SK-N-SH (cell line): ENCODE data around the gene FMN1. TPM values are rescaled to one million over a fixed set of nuclear protein-coding genes. Genes with fewer than 3 reads are reported as not detected.
A peak's percentile ranks its signal among the peaks of the same experiment; 100 is the strongest.

Source experiments
- CTCF ChIA-PET: fragments of 300-600, 350-600 bp; formaldehyde crosslinking; extraction: SDS; loops from one replicate; lab custom pipeline; 2021; lab: Yijun Ruan, JAX
- POLR2A ChIA-PET: fragments of 350-600 bp; sonication (Branson Sonifier 250); formaldehyde crosslinking; extraction: SDS; loops from one replicate; lab custom pipeline; 2020; ENCODE audit warnings: antibody characterized with exemption, inconsistent platforms; lab: Yijun Ruan, JAX
- DNase-seq: peaks from one replicate; pipeline ENCODE4 v3.0.0; 2012
- H2AFZ ChIP-seq: fragments of 200-600 bp; sonication (generic); 2 replicates; pipeline ENCODE4 v1.8.1; 2016; ENCODE audit warnings: antibody characterized with exemption, mild to moderate bottlenecking, low read depth
- H3F3A ChIP-seq: fragments of 200-600 bp; sonication (generic); replicated peaks from 2 replicates; pipeline ENCODE3; 2016; ENCODE audit warnings: antibody characterized with exemption, mild to moderate bottlenecking; ENCODE audit not compliant: insufficient read depth
- H3K27ac ChIP-seq, 2 experiments: fragments of 200-500 bp in 1 of 2; fragments of 200-600 bp in 1 of 2; sonication (Bioruptor generic) in 1 of 2; sonication (generic), shearing (Covaris generic) in 1 of 2; 2 replicates each; pipeline versions ENCODE4 v1.5.1 to v1.6.1; 2014 to 2016; ENCODE audit warnings: low read depth in 2 of 2, inconsistent platforms in 1 of 2, low read length in 1 of 2, mild to moderate bottlenecking in 1 of 2, mixed read lengths in 1 of 2
- H3K27me3 ChIP-seq: fragments of 200-600 bp; sonication (generic), shearing (Covaris generic); 2 replicates; pipeline ENCODE4 v1.6.1; 2016; ENCODE audit warnings: mixed run types; ENCODE audit not compliant: insufficient read depth
- H3K36me3 ChIP-seq, 2 experiments: fragments of 200-500 bp in 1 of 2; fragments of 200-600 bp in 1 of 2; sonication (Bioruptor generic) in 1 of 2; sonication (generic) in 1 of 2; replicated peaks in 1 of 2; 2 replicates each; pipeline versions ENCODE3 to v1.5.1; 2014 to 2016; ENCODE audit warnings: low read length in 1 of 2, mild to moderate bottlenecking in 1 of 2; ENCODE audit not compliant: insufficient read depth in 2 of 2, control insufficient read depth in 1 of 2
- H3K4me1 ChIP-seq, 2 experiments: fragments of 200-500 bp in 1 of 2; fragments of 200-600 bp in 1 of 2; sonication (Bioruptor generic) in 1 of 2; sonication (generic), shearing (Covaris generic) in 1 of 2; 2 replicates each; pipeline versions ENCODE4 v1.5.1 to v1.6.1; 2014 to 2016; ENCODE audit warnings: low read depth in 1 of 2, low read length in 1 of 2, mixed run types in 1 of 2; ENCODE audit not compliant: insufficient read depth in 2 of 2, control insufficient read depth in 1 of 2
- H3K4me2 ChIP-seq: fragments of 200-600 bp; sonication (generic), shearing (Covaris generic); 2 replicates; pipeline ENCODE4 v1.6.1; 2017; ENCODE audit warnings: mixed run types
- H3K4me3 ChIP-seq, 2 experiments: fragments of 200-500 bp in 1 of 2; fragments of 200-600 bp in 1 of 2; sonication (Bioruptor generic) in 1 of 2; sonication (generic), shearing (Covaris generic) in 1 of 2; 2 replicates each; pipeline versions ENCODE4 v1.5.1 to v1.8.1; 2014 to 2016; ENCODE audit warnings: low read depth in 2 of 2, inconsistent platforms in 1 of 2, low read length in 1 of 2, mild to moderate bottlenecking in 1 of 2, mixed read lengths in 1 of 2, moderate library complexity in 1 of 2
- H3K79me2 ChIP-seq: fragments of 200-600 bp; sonication (generic); 2 replicates; pipeline ENCODE4 v1.8.1; 2017; ENCODE audit warnings: mild to moderate bottlenecking; ENCODE audit not compliant: insufficient read depth
- H3K9ac ChIP-seq: fragments of 200-600 bp; sonication (generic); 2 replicates; pipeline ENCODE4 v1.6.1; 2017; ENCODE audit warnings: mixed run types
- H3K9me2 ChIP-seq: fragments of 200-600 bp; sonication (generic); 2 replicates; pipeline ENCODE4 v1.6.1; 2017; ENCODE audit warnings: mixed run types
- H3K9me3 ChIP-seq: fragments of 200-600 bp; sonication (generic); 2 replicates; pipeline ENCODE4 v1.6.1; 2017; ENCODE audit warnings: mixed run types, mild to moderate bottlenecking, moderate library complexity
- H4K20me1 ChIP-seq: fragments of 200-600 bp; sonication (generic); 2 replicates; pipeline ENCODE4 v1.6.1; 2017; ENCODE audit warnings: mild to moderate bottlenecking, mixed run types; ENCODE audit not compliant: insufficient read depth
- EP300 ChIP-seq, 2 experiments: IDR thresholded peaks; 2 replicates each; pipeline versions ENCODE4 v1.4.0 to v1.6.1; 2012; ENCODE audit warnings: borderline replicate concordance in 1 of 2, low read depth in 1 of 2, low read length in 1 of 2
- FOSL2 ChIP-seq: IDR thresholded peaks from 2 replicates; pipeline ENCODE4 v1.4.0; 2012; ENCODE audit warnings: low read depth, mild to moderate bottlenecking, moderate library complexity, borderline replicate concordance
- FOXJ3 ChIP-seq: sonication (generic); formaldehyde crosslinking; IDR thresholded peaks from 2 replicates; pipeline ENCODE4 v1.5.1; 2020; ENCODE audit warnings: mild to moderate bottlenecking, missing genetic modification reagents
- GABPA ChIP-seq: IDR thresholded peaks from 2 replicates; pipeline ENCODE4 v1.4.0; 2012; ENCODE audit warnings: low read depth, mild to moderate bottlenecking
- GATA2 ChIP-seq: sonication (generic); formaldehyde crosslinking; IDR thresholded peaks from 2 replicates; pipeline ENCODE4 v1.5.0; 2020; ENCODE audit warnings: mild to moderate bottlenecking, missing genetic modification reagents
- JUND ChIP-seq: IDR thresholded peaks from 2 replicates; pipeline ENCODE4 v1.4.0; 2012
- MXI1 ChIP-seq: IDR thresholded peaks from 2 replicates; pipeline ENCODE4 v1.6.1; 2012; ENCODE audit warnings: mild to moderate bottlenecking, low read depth, low read length, improper control_type of control experiment
- NFIC ChIP-seq: IDR thresholded peaks from 2 replicates; pipeline ENCODE4 v1.4.0; 2012; ENCODE audit warnings: borderline replicate concordance
- NRF1 ChIP-seq: IDR thresholded peaks from 2 replicates; pipeline ENCODE4 v1.6.1; 2012; ENCODE audit warnings: low read depth, mild to moderate bottlenecking, low read length
- POLR2AphosphoS5 ChIP-seq: IDR thresholded peaks from 2 replicates; pipeline ENCODE4 v1.6.1; 2012; ENCODE audit warnings: low read depth, low read length
- RAD21 ChIP-seq: IDR thresholded peaks from 2 replicates; pipeline ENCODE4 v1.6.1; 2012; ENCODE audit warnings: mild to moderate bottlenecking, low read length
- RFX5 ChIP-seq: IDR thresholded peaks from 2 replicates; pipeline ENCODE4 v1.6.1; 2012; ENCODE audit warnings: mild to moderate bottlenecking, improper control_type of control experiment, low read length
- RXRA ChIP-seq: IDR thresholded peaks from 2 replicates; pipeline ENCODE4 v1.4.0; 2012; ENCODE audit warnings: low read depth, mild to moderate bottlenecking, borderline replicate concordance
- SIN3A ChIP-seq: IDR thresholded peaks from 2 replicates; pipeline ENCODE4 v1.6.1; 2012; ENCODE audit warnings: low read depth, mild to moderate bottlenecking, low read length, moderate library complexity, borderline replicate concordance
- SMC3 ChIP-seq: IDR thresholded peaks from 2 replicates; pipeline ENCODE4 v1.6.1; 2012; ENCODE audit warnings: low read depth, low read length, improper control_type of control experiment
- TAF1 ChIP-seq: IDR thresholded peaks from 2 replicates; pipeline ENCODE4 v1.6.1; 2012; ENCODE audit warnings: low read depth, mild to moderate bottlenecking, low read length, moderate library complexity, borderline replicate concordance
- TCF12 ChIP-seq: IDR thresholded peaks from 2 replicates; pipeline ENCODE4 v1.4.0; 2012
- USF1 ChIP-seq: IDR thresholded peaks from 2 replicates; pipeline ENCODE4 v1.4.0; 2012; ENCODE audit warnings: low read depth, borderline replicate concordance
- USF2 ChIP-seq: fragments of 150-350 bp; IDR thresholded peaks from 2 replicates; pipeline ENCODE4 v1.6.1; 2017; ENCODE audit warnings: antibody characterized with exemption, low read length, low read depth, borderline replicate concordance
- ZBTB33 ChIP-seq: IDR thresholded peaks from 2 replicates; pipeline ENCODE4 v1.4.0; 2012; ENCODE audit warnings: low read depth, borderline replicate concordance
- WGBS: methylation state at CpG from one replicate; pipeline ENCODE4 v1.1.6; 2017; ENCODE audit warnings: low lambda C conversion rate; 5-methylcytosine and 5-hydroxymethylcytosine counted together
- polyA plus RNA-seq, 3 experiments: library from polyadenylated mRNA; depleted of rRNA; stranded (reverse); fragments of >200 nt; gene quantifications; 2 replicates each; pipeline ENCODE4 v1.2.3, GENCODE V29; 2012

Gene FMN1
- polyA plus RNA-seq, 1 of the 3 experiments (the other 2 are of a cell fraction) = 9.1 TPM

- Histone ChIP-seq H3K4me1 (peaks cover 0 to 11% of the 10 kb centered on the region in 2 experiments; a peak in 2 of 4 replicates), H3K36me3 (peaks cover 0 to 27% of the 10 kb centered on the region in 2 experiments), H3K9me3 (no peaks in the 10 kb centered on the region), H3K9ac (no peak overlapping the region), H3F3A (peaks cover 45% of the 10 kb centered on the region), H3K9me2 (no peaks in the 10 kb centered on the region), H3K27ac (peak overlapping the region in 1 of 2 experiments; percentile 99; a peak in 2 of 4 replicates), H2AFZ (no peak overlapping the region), H3K4me3 (no peak overlapping the region), H3K4me2 (no peak overlapping the region), H3K79me2 (peaks cover 100% of the 10 kb centered on the region), H4K20me1 (peaks cover 6% of the 10 kb centered on the region; the same call in 1 of the 2 replicates), H3K27me3 (no peaks in the 10 kb centered on the region)
- DNase-seq = no peak
- POLR2A ChIA-PET = no interaction called here
- TF ChIP-seq TCF12 = no peak
- no peak for TF ChIP-seq NRF1
- no peak for TF ChIP-seq USF1
- TF ChIP-seq RAD21 = no peak
- no peak for TF ChIP-seq GABPA
- TF ChIP-seq NFIC = no peak
- no peak for TF ChIP-seq GATA2 (CRISPR knock-in tag)
- no peak for TF ChIP-seq MXI1
- TF ChIP-seq RXRA = no peak
- no peak for TF ChIP-seq FOXJ3 (CRISPR knock-in tag)
- no peak for TF ChIP-seq SIN3A
- no peak for TF ChIP-seq TAF1
- TF ChIP-seq SMC3 = no peak
- TF ChIP-seq JUND = no peak
- no peak for TF ChIP-seq RFX5
- CTCF ChIA-PET = interaction anchor here (0.7 to 1.7 kb wide), 6 partner anchors 11 to 587 kb away, joined by 3 to 7 read pairs (median 4); no protein-coding TSS in a partner anchor
- WGBS = 76% methylated on average over 7 of the region's 7 CpGs
Observed at GRCh38 chr15:33113666-33114373, 80.7 kb downstream of the FMN1 start.

GRCh38 chr15:33112541-33113105, 81.9 kb downstream of the FMN1 start:
- Histone ChIP-seq H3K9me2 (no peaks in the 10 kb centered on the region), H3K4me3 (no peak overlapping the region), H3F3A (peaks cover 45% of the 10 kb centered on the region), H3K27ac (peak overlapping the region in 1 of 2 experiments; percentile 99; a peak in 1 of 4 replicates), H3K36me3 (peaks cover 0 to 27% of the 10 kb centered on the region in 2 experiments), H2AFZ (no peak overlapping the region), H3K79me2 (peaks cover 100% of the 10 kb centered on the region), H4K20me1 (peaks cover 2% of the 10 kb centered on the region; the same call in 1 of the 2 replicates), H3K9ac (no peak overlapping the region), H3K4me1 (peaks cover 0 to 19% of the 10 kb centered on the region in 2 experiments; a peak in 3 of 4 replicates), H3K27me3 (no peaks in the 10 kb centered on the region), H3K4me2 (peak overlapping the region; percentile 5; the same call in 1 of the 2 replicates), H3K9me3 (no peaks in the 10 kb centered on the region)
- ChIA-PET POLR2A (no interaction called here), CTCF (interaction anchor here (1.0 to 1.4 kb wide), 4 partner anchors 20 to 588 kb away, joined by 3 to 6 read pairs (median 4); no protein-coding TSS in a partner anchor)
- 88% methylated on average over 5 of the region's 5 CpGs for WGBS
- no peak for DNase-seq
- TF ChIP-seq GATA2 (CRISPR knock-in tag) (no peak), ZBTB33 (no peak), NRF1 (no peak), TAF1 (no peak), EP300 (IDR thresholded peaks at IDR 0.05; ENCODE audit: borderline replicate concordance in 1 of 2, low read depth in 1 of 2, low read length in 1 of 2) (no peak), RXRA (no peak), FOSL2 (no peak), POLR2AphosphoS5 (no peak), USF1 (no peak), USF2 (no peak), JUND (no peak)
